ENCODE measurements around the gene PRSS56.

PRSS56 gene

DNA sequence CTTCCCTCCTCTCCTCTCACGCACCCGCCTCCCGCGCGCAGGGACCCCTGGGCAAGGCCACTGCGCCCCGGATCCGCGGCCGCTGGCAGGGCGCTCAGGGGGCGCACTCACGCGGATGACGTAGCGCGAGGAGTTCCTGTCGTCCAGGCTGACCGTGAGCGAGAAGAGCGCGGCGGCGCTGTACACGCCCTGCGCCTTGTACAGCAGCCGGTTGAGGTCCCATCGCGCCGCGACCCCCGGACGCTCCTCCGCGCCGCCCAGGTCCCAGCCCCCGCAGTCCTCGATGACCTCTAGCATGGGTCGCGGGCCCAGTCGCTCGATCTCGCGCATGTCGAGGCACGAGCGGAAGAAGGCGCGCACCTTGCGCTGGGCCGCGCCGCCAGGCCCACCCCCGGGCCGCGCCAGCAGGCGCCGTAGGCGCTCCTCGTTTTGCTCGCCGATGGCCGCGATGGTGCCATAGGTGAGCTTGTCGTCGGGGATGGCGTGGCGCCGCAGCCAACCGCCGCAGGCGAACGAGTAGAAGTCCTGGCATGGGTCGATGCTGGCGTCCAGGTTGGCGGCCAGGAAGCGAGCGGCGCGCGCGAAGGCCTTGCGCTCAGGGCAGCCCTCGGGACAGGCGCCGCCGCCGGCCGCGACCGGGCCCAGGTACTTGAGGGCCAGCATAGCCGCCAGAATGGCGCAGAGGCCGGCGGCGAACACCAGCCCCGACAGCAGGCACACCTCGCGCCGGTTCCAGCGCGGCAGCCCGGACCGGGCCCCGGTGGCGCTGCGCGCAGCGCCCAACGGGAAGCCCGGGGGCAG, 34.2 kb upstream of the PRSS56 start:
- DNase-seq, result peak; percentile 59
- H3K27me3 Mint-ChIP-seq (ENCODE audit: low read depth, poor library complexity), result peaks cover 80% of the 10 kb centered on the region
- no peak overlapping the region for H3K4me3 Mint-ChIP-seq
- H3K9me3 Mint-ChIP-seq, result no peaks in the 10 kb centered on the region
- H3K4me1 Mint-ChIP-seq, result peaks cover 25% of the 10 kb centered on the region
- H3K27ac Mint-ChIP-seq, result no peak overlapping the region
- H3K36me3 Mint-ChIP-seq (ENCODE audit: low read depth), result no peaks in the 10 kb centered on the region
- TF ChIP-seq, protein P1, sequence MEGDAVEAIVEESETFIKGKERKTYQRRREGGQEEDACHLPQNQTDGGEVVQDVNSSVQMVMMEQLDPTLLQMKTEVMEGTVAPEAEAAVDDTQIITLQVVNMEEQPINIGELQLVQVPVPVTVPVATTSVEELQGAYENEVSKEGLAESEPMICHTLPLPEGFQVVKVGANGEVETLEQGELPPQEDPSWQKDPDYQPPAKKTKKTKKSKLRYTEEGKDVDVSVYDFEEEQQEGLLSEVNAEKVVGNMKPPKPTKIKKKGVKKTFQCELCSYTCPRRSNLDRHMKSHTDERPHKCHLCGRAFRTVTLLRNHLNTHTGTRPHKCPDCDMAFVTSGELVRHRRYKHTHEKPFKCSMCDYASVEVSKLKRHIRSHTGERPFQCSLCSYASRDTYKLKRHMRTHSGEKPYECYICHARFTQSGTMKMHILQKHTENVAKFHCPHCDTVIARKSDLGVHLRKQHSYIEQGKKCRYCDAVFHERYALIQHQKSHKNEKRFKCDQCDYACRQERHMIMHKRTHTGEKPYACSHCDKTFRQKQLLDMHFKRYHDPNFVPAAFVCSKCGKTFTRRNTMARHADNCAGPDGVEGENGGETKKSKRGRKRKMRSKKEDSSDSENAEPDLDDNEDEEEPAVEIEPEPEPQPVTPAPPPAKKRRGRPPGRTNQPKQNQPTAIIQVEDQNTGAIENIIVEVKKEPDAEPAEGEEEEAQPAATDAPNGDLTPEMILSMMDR (IDR thresholded peaks at IDR 0.05), result no peak

DNA sequence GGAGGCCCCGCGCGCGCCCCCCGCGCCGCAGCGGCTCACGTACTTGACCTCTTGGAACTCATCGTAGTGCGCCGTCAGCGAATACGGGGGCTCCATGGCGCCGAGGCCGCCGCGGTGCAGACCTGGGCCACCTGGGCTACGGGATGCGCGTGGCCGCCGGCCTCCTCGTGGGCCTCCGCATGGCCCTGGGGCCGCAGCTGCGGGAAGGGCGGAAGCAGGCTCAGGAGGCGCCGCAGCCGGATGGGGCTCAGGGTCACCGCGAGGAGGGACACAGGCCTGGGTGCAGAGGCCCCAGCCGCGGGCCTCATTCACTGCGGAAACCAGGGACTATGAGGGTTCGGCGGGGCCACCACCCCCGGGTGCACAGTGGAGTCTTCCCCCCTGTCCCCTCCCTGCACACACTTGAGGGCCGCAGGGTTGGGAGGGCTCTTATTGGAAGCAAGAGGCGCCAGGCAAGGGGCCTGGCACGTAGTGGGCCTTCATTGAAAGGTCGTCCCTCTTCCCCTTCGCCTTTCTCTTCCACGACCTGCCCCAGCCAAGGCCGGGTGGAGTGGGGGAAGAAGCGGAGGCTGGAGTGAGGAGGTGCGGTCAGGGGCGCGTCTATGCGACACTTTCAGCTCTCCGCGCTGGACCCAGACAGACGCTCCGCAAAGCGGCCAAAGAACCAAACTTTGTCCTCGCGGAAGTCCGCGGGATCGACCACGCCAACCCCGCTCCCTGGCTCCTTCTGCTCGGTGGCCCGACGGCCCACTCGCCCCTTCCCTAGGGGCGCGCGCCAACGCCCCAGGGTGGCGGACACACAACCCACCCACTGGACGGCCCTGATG, 33.4 kb upstream of the PRSS56 start:
- no peak for DNase-seq

DNA sequence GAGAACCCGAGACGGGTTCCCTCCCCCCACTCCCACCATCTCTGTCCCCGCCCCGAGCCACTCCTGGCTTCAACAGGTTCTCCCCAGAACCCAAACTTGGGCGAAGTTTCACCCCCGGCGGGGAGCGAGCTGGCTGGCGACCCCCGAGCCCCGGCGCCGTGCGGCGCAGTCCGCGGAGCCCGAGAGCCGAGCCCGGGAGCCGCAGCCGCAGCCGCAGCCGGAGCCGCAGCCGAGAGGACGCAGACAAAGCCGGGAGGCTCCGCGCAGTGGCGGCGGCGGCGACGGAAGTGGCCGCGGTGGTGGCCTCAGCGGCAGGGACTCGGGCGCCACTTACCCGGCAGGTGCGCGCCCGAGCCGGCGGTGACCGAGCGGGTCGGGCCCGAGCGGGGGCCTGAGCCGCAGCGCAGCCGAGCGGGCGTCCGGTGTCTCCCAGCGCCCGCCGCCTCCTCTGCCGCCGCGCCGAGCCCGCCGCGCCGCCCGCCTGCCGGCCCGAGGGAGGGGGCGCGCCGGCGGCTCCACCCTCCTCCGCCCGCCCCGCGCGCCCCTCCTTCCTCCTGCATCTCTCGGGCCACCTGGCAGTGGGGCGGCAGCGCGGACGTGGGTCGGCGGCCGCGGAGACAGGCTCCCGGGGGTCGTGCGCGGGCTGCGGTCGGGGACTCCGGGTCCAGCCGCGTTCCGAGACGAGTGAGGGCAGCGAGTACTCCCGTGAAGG, 32.6 kb upstream of the PRSS56 start, which contains the start of gene ECEL1:
TSS of gene ECEL1 (minus strand) at position 450 of the 712 bp plus-strand sequence. CDS start 1,181 bp downstream, outside the sequence.
- H3K27me3 Mint-ChIP-seq (ENCODE audit: low read depth, poor library complexity), result peaks cover 88% of the 10 kb centered on the region

More for the DNA sequence above, 33.4 kb upstream of the PRSS56 start:
- Mint-ChIP-seq H3K27me3 (ENCODE audit: low read depth, poor library complexity) (peaks cover 88% of the 10 kb centered on the region), H3K9me3 (no peaks in the 10 kb centered on the region), H3K27ac (no peak overlapping the region), H3K36me3 (ENCODE audit: low read depth) (no peaks in the 10 kb centered on the region), H3K4me1 (peaks cover 28% of the 10 kb centered on the region), H3K4me3 (peak overlapping the region; percentile 57)
- TF ChIP-seq, protein P1 (IDR thresholded peaks at IDR 0.05), result no peak

DNA sequence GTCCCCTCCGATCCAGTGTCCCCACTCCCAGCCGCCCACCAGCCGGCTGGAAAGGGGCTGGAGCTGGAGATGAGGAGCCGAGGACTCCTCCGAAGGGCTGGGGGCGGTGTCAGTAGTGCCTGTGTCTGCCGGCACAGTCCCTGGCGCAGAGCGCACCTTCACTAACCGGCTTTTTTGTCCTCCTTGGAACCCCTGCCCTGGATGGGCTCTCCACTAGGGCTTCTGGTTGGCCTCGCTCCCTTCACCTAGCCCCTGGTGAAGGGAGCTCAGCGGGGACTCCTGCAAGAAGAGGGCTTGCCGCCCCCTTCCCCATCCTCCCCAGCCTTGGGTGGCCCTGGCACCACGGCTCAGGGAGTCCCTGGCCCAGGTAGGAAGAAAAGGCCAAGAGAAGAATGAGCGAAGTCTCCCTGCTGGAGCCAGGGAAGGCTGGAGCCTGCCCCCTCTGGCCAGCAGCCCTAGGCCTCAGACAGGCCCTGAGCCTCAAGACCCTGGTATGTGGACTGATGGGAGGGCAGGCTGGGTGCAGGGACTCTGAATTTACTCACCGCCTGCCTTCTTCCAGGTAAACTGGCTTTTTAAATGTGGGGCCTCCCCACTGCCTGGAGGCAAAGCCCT, 32.0 kb upstream of the PRSS56 start:
- Mint-ChIP-seq H3K4me3 (peak overlapping the region; percentile 73), H3K9me3 (no peaks in the 10 kb centered on the region)
- DNase-seq, result no peak

More for the DNA sequence above, 32.6 kb upstream of the PRSS56 start, which contains the start of gene ECEL1:
- H3K36me3 Mint-ChIP-seq (ENCODE audit: low read depth), result no peaks in the 10 kb centered on the region
- peak; percentile 68 for DNase-seq
- peak within 1 kb of the TSS; percentile 73 for H3K4me3 Mint-ChIP-seq
- peaks cover 34% of the 10 kb centered on the region for H3K4me1 Mint-ChIP-seq
- H3K9me3 Mint-ChIP-seq, result no peaks in the 10 kb centered on the region
- TF ChIP-seq, protein P1 (IDR thresholded peaks at IDR 0.05), result no peak
- H3K27ac Mint-ChIP-seq, result no peak within 1 kb of the TSS

More for the DNA sequence above, 32.0 kb upstream of the PRSS56 start:
- Mint-ChIP-seq H3K4me1 (peaks cover 37% of the 10 kb centered on the region), H3K27me3 (ENCODE audit: low read depth, poor library complexity) (peaks cover 86% of the 10 kb centered on the region), H3K27ac (no peak overlapping the region), H3K36me3 (ENCODE audit: low read depth) (no peaks in the 10 kb centered on the region)
- TF ChIP-seq, protein P1 (IDR thresholded peaks at IDR 0.05), result peak; percentile 13

Measured in nephron progenitor cell (in vitro differentiated cells).